Middle frontal gyrus (tissue), 1 donor: ENCODE measurements around the gene PYDC1.
"Not testable (repeated sequence)": the region's sequence is repeated elsewhere in the genome, so short reads cannot be mapped to it uniquely, and the experiment has no call there.

Experiments used
- DNase-seq: peaks from one replicate; pipeline ENCODE4 v3.0.0-alpha.2; 2015; ENCODE audit warnings: low spot score; ENCODE audit errors: extremely low spot score

Gene PYDC1

DNA sequence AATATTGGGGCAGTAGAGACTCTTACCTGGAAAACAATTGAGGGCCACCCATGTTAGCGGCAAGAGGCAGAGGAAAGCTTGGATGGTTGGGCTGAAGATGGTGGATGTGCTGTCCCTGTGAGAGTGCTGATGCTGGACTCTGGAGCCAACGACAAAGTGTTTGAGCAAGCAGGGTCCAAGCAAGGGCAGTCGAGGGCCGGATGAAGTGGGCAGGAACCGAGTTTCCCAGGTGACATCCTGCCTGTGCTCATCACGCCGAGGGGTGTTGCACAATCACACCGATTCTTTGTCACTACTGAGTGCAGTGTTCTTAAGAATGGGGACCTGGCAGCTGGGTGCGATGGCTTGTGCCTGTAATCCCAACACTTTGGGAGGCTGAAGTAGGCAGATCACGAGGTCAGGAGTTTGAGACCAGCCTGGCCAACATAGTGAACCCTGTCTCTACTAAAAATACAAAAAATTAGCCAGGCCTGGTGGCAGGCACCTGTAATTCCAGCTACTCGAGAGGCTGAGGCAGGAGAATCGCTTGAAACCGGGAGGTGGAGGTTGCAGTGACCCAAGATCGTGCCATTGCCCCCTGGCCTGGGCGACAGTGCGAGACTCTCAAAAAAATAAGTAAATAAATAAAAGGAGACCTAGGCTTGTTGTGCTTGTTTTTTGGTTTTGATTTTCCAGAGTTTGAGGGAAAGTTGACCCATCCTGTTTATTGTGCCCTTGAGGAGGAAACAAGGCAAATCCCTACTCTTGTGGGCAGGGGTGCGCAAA is 20.4 kb downstream of the PYDC1 start:
- DNase-seq: no peak

DNA sequence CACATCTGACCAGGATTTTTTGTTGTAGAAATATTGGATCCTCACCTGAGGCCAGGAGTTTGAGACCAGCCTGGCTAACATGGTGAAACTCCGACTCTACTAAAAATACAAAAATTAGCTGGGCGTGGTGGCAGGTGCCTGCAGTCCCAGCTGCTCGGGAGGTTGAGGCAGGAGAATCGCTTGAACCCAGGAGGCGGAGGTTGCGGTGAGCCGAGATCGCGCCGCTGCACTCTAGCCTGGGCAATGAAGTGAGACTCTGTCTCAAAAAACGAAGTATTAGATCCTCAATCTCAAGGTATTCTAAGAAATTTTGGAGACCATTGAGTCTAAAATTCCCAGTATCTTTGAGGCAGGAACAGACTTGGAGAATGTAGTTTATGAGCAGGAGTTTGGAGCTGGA is 21.1 kb downstream of the PYDC1 start:
- DNase-seq: not testable (repeated sequence)

DNA sequence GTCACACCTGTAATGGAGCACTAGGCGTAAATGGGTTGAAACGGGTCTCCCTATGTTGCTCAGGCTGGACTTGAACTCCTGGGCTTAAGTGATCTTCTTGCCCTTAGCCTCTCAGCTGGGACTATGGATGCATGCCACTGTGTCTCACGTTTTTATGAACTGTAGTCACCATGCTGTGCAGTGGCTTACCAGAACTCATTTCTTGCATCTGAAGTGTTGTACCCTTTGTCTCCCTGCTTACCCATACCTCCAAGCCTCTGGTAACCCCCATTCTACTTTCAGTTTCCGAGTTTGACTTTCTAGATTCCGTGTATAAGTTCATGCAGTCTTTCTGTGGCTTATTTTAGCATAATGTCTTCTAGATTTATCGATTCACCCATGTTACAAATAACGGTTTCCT is 22.0 kb downstream of the PYDC1 start:
- no peak for DNase-seq

DNA sequence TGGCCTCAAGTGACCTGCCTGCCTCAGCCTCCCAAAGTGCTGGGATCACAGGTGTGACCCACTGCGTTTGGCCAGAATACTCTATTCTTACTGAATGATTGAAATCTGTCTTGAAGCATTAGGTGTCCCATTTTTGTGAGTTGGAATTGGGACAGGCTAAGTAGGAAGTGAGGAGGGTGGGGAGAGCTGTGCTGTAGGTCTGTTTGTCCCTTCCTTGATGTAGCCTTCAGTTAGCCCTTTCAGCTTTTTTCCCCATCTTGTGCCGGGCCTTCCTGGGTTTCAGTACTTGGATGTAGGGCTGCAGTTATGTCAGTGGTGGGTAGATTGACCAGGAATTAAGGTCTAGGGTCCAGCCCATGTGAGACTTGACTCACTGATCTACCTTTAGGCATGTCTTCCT is 23.1 kb downstream of the PYDC1 start:
- DNase-seq: no peak

DNA sequence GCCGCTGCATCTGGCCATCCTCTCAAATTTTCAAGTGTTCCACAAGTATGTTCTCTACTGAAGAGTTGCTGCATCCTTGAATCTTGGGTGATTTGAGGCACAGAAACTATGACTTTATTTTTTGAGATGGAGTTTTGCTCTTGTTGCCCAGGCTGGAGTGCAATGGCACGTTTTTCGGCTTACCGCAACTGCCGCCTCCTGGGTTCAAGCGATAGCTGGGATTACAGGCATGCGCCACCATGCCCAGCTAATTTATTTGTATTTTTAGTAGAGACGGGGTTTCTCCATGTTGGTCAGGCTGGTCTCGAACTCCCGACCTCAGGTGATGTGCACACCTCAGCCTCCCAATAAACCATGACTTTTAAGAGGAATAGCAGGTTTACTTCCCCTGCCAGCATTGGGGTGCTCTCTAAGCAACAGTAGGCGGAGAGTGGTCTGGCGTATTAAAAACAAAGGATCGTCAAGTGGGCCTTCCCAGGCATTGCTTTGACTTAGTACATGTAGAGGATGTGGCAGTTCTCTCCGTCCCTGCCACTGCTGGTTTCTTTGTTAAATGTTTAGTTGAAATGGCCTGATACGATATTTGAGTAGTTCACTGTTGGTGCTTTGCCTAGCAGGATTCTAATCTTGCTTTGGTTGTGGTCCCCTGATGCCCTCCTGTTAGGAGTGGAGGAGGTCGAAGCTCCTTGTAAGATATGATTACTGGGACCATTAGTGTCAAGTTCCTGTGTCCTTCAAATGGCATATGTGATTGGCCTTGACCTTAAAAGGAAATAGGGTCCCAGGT is 23.9 kb downstream of the PYDC1 start:
- no peak for DNase-seq

DNA sequence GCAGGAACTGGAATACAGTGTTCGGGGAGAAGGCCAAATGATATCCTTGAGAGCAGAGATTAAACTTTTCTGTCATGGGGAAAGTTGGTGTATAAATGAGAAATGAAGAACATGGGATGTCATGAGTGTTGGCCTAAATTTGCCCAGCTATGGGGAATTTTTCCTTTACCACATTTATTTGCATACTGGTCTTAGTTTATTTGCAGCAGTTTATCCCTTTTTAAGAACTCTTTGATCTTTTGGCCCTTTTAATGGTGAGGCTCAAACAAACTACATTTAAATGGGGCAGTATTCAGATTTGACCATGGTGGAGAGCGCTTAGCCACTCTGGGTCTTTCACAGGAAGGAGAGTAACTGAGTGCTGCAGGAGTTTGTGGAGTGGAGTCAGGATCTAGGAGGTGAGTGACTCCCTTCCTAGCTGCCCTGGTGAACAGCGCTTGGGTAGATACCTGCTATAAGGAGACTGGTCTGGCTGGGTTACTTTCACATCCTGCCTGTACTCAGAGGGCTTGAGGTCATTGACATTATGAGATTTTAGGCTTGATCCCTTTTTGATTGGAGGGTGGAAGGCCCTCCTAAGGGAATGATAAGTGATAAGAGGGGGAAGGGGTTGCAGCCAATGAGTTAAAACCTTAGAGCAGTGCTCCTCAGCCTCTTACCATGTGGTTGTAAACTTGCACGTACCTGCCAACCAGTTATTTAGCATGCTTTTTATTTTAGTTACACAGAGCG is 25.1 kb downstream of the PYDC1 start:
- no peak for DNase-seq

DNA sequence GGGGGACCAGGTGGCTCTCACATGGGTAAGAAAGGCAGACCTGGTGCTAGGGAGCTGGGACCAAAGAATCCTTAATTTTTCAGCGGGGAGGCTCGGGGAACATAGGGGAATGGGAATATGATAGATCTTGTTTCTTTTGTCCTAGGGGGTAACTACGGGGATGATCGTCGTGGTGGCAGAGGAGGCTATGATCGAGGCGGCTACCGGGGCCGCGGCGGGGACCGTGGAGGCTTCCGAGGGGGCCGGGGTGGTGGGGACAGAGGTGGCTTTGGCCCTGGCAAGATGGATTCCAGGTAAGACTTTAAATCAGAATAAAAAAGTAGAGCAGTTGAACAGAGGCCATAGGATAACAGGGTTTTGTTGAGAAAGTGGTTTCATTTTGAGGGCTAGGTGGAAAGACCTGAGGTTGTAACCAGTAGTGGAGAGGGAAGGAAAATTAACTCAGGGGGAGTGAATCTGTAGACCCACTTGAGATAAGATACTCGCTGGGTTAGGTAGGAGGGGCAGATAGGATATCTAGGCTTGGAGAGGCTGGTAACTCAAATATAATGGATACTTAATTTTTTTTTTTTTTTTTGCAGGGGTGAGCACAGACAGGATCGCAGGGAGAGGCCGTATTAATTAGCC is 26.0 kb downstream of the PYDC1 start:
- no peak for DNase-seq

DNA sequence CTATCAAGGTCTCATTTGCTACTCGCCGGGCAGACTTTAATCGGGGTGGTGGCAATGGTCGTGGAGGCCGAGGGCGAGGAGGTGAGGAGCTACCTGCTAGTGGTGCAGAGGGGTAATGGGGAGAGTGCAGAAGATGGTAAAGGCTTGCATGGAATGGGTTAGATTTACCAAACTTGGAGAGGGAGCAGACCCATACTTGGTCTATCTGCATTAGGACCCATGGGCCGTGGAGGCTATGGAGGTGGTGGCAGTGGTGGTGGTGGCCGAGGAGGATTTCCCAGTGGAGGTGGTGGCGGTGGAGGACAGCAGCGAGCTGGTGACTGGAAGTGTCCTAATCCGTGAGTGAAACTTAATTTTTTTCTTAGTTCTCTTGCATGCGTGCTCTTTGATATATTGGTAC is 26.9 kb downstream of the PYDC1 start:
- no peak for DNase-seq

DNA sequence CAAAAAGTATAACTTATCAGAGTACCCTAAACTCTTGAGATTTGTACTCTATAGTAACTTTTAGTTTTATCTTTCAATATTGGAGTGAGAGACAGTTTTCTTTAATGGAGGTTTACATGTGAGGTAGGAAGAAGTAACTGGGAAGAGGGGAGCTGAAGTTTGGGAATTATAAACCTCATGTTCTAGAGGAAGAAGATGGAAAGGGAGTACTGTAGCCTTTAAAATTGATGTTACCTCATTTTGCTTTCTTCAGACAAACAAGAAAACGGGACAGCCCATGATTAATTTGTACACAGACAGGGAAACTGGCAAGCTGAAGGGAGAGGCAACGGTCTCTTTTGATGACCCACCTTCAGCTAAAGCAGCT is 27.5 kb downstream of the PYDC1 start:
- no peak for DNase-seq

DNA sequence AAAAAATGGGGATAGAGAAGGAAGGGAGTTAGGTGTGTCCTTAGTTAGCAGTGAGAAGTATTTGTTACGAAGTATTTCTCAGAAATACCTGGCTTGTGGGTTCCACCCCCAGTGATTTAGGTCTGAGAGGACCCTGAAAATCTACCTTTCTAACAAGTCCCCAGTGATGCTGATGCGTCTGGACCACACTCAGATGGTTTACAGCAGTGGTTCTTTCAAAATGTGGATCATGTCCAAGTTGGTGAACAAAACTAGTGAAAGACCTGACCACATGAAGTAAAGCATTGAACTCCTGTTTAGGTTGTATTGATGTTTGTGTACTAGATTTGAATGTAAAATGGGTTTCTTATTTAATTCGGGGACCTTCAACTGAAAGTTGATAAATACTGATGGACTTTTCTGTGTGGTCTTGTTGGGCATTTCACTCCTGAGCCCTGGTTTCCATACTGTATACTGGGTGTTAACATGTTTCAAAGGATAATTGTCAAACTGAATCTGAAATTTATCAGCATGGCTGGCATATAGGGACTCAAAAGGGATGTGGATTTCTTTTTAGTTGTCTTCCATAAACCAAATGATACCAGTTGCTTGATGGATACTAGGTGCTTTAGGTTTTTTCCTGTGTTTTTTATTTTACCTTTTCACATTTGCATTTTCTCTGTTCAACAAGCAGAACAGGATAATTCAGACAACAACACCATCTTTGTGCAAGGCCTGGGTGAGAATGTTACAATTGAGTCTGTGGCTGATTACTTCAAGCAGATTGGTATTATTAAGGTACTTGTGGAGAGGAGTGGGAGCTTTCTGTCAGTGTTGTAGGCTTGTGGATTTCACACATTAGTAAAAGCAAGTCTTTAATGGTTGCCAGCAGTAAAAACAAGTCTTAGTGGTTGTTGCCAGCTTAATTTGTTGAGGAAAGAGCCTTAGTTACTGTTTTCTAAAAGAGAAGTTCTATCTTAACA is 28.2 kb downstream of the PYDC1 start:
- no peak for DNase-seq

DNA sequence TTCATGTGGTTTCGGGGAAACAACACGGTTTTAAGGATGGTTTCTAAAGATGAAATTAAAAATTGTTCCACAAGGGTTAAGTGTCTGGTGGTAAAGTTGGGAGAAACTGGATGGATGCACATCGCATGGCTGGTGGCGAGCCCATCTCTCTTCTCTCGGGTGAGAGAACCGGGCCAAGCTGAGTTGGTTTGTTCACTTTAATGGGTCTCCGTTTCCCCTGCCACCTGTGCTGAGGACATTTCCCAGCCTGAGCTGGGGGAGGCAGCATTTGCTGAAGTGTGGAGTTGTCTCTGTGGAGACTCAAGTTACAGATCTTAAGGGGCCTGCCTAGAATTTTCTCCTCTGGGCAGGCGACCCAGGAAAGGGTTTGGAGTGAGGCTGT is 29.1 kb downstream of the PYDC1 start:
- no peak for DNase-seq

DNA sequence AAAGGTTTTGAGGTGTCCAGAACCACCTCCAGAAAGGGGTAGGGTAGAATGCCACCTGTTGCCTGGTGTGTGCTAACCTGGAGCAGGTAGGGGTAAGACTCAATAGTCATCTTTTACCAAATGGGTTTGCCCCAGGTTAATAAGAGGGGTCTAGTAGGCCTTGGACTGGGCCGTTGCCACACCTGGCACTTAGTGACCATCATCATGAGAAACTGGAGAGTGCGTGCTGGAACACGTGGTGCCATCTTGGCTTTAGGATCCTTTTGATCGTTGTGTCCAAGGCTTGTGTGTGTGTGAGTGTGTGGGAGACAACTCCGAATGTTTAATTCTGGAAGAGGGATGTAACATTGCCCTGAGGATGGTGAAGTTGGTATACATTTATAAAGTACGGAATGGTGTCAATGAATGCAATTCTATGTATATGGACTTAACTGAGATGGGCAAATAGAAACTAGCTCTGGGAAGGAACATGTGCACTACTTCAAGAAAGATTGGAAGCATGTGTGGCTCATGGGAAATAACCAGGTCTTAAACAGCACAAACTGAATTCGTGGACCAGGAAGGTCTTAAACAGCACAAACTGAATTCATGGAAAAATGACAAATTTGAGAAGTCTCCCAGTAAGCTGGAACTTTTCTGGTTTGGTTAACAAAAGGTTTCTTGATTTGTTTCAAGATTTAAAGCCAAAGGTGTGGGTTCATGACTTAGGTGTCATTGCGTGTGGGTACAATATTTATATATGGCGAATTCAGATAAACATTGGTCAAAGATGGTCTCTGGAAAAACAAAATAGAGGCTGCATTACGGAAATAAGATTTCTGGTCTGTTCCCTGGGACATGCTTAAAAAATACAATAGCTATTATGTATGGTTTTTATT is 29.8 kb downstream of the PYDC1 start:
- no peak for DNase-seq

DNA sequence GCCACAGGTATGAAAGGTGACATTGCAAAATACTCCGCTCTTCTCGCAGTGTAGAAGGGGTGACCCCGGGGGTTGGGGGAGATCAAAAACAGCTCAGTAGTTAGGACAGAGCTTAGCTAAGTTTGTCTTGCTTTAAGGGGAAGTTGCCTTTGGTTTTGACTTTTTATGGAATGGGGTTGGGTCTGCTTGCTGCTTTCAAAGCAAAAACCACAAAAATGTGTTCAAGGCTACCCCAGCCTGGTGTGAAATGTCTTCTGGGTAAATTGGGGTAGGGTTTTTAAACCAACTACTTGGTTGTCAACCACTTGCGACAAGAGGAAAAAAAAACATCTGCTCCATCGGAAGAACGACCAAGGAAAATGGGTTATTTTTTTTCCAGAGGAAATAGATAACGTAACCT is 30.8 kb downstream of the PYDC1 start:
- DNase-seq: no peak

DNA sequence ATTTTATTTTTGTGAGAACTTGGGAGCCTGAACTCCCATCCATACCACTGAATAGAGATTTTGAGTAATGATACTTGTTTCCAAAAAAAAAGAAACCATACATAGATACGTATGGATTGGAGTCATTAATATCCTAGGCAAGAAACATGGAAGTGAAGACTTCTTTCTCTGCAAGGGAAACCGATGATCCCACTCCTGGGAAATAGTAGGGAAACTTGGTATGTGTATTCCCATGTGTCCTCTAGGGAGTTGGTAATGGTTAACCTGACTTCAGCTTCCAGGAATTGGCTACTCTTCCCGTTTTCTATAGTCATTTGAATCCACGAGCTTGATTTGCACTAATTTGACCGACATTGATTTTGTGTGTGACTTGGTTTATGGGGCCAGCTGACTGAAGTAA is 31.6 kb downstream of the PYDC1 start:
- DNase-seq: no peak

DNA sequence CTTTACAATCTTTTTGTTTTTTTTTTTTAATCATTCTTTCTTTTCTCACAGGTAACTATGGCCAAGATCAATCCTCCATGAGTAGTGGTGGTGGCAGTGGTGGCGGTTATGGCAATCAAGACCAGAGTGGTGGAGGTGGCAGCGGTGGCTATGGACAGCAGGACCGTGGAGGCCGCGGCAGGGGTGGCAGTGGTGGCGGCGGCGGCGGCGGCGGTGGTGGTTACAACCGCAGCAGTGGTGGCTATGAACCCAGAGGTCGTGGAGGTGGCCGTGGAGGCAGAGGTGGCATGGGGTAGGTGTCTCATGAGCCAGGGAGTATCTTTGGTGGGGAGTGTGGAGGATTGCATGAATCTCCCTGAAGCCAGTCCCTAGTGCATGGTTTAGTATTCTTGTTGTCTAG is 32.0 kb downstream of the PYDC1 start:
- DNase-seq: no peak

DNA sequence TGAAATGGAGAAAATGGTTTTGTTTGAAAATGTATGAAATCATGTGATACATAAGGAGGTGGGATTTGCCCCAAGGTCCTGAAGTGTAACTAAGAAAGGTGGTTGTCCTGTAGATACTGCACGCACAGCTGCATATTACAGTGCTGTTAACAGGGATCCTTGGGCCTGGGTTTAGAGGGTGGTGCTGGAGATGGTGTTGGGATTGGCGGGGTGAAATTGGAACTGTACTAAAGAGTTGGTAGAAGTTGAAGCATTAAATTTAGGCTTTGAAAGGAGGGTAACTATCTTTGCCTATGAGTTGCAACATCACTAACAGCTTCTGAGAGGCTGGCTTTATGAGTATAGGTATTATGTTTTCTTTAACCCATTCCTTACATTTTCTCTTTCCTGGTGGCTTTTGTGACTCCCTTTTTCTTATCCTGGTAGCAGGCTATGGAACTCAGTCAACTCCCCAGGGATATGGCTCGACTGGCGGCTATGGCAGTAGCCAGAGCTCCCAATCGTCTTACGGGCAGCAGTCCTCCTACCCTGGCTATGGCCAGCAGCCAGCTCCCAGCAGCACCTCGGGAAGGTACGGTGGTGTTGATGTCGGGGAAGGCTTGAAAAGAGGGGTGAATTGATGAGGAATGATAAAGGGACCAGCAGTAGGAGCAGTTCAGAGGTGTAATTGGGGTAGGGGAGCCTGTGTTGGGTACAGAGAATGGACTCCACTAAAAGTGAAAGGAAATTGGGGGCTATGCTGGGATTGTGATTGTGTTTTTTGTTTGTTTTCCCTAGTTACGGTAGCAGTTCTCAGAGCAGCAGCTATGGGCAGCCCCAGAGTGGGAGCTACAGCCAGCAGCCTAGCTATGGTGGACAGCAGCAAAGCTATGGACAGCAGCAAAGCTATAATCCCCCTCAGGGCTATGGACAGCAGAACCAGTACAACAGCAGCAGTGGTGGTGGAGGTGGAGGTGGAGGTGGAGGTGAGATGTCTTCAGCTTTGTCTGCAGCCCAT is 33.2 kb downstream of the PYDC1 start:
- no peak for DNase-seq

DNA sequence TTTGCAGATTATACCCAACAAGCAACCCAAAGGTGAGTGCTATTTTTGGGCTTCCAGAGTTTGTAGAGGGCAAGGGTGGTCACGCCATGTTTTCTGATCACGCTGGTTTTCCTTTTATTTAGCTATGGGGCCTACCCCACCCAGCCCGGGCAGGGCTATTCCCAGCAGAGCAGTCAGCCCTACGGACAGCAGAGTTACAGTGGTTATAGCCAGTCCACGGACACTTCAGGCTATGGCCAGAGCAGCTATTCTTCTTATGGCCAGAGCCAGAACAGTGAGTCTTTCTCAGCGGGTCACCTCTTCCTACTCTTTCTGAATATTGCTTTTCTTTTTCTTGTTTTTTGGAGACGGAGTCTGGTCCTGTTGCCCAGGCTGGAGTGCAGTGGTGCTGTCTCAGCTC is 34.5 kb downstream of the PYDC1 start:
- DNase-seq: no peak

DNA sequence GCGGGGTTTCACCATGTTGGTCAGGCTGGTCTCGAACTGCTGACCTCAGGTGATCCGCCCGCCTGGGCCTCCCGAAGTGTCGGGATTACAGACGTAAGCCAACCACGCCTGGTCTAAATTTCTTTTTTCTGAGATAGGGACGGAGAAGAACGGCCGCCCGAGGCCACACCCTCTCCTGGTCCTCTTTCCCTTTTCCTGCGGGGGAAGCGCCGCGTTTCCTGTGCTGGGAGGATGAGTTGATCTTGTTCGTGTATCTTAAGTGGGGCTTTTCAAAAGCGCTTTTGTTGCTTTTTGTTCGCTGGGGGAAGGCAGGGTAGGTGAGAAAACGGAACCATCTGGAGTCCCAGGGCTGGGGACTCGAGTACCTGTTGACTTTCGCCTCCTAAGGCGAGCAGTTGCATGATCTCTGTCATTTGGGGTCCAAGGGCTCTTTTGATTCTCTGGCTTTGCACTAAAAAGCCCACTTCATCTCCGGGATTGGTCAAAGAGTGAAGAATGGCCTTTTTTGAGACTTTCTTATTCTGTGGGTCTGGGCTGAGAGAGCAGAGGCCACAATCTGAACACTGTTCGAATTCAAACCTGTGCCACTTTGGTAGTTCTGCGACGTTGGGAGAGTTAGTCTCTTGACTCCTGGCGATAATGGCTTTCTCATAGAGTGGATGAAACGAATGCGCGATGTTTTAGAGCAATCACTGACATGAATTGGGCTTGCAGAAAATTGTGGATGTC is 35.7 kb downstream of the PYDC1 start:
- DNase-seq: no peak
